ENCODE data around the gene CDK5. TPM values are rescaled to one million over a fixed set of nuclear protein-coding genes. Genes with fewer than 3 reads are reported as not detected.

The CDK5 gene
- total RNA-seq, 1 donor from 2014 or later = 7.5 TPM

- CTCF ChIA-PET = no interaction called here
- Mint-ChIP-seq H3K4me1 (peaks cover 3% of the 10 kb centered on the region), H3K27ac (no peak overlapping the region), H3K27me3 (no peaks in the 10 kb centered on the region), H3K9me3 (no peaks in the 10 kb centered on the region), H3K4me3 (no peak overlapping the region), H3K36me3 (ENCODE audit: low read depth) (peaks cover 55% of the 10 kb centered on the region)
- intact Hi-C loops (cut with micrococcal nuclease) = no loop called here
- POLR2A ChIA-PET = no interaction called here
- DNase-seq = no peak
- ATAC-seq (ENCODE audit: low read depth) = no peak
- TF ChIP-seq CTCF (IDR thresholded peaks at IDR 0.05) = no peak
These were observed 8.7 kb upstream of the CDK5 start for GRCh38 chr7:151066273-151066974.

- Mint-ChIP-seq H3K27me3 (no peaks in the 10 kb centered on the region), H3K4me1 (peaks cover 12% of the 10 kb centered on the region), H3K36me3 (ENCODE audit: low read depth) (peaks cover 48% of the 10 kb centered on the region), H3K9me3 (no peaks in the 10 kb centered on the region), H3K27ac (no peak overlapping the region), H3K4me3 (no peak overlapping the region)
- no peak for TF ChIP-seq CTCF (IDR thresholded peaks at IDR 0.05)
- DNase-seq (no peak), ATAC-seq (ENCODE audit: low read depth) (no peak)
- intact Hi-C loops (cut with micrococcal nuclease) = no loop called here
- ChIA-PET CTCF (no interaction called here), POLR2A (no interaction called here)
These were observed 7.8 kb upstream of the CDK5 start for GRCh38 chr7:151065516-151065915.

GRCh38 chr7:151064993-151065392, 7.3 kb upstream of the CDK5 start:
- no peak overlapping the region for H3K4me3 Mint-ChIP-seq
- no peak for TF ChIP-seq CTCF (IDR thresholded peaks at IDR 0.05)
- ChIA-PET CTCF (no interaction called here), POLR2A (no interaction called here)
- peaks cover 17% of the 10 kb centered on the region for H3K4me1 Mint-ChIP-seq
- no peak for DNase-seq
- H3K36me3 Mint-ChIP-seq (ENCODE audit: low read depth) = peaks cover 42% of the 10 kb centered on the region
- intact Hi-C loops (cut with micrococcal nuclease) = no loop called here
- no peaks in the 10 kb centered on the region for H3K27me3 Mint-ChIP-seq
- no peak for ATAC-seq (ENCODE audit: low read depth)
- no peaks in the 10 kb centered on the region for H3K9me3 Mint-ChIP-seq
- no peak overlapping the region for H3K27ac Mint-ChIP-seq

- Mint-ChIP-seq H3K36me3 (ENCODE audit: low read depth) (peaks cover 39% of the 10 kb centered on the region), H3K4me3 (no peak overlapping the region), H3K27ac (no peak overlapping the region), H3K9me3 (no peaks in the 10 kb centered on the region), H3K4me1 (peaks cover 18% of the 10 kb centered on the region), H3K27me3 (no peaks in the 10 kb centered on the region)
- no peak for DNase-seq
- TF ChIP-seq CTCF (IDR thresholded peaks at IDR 0.05) = no peak
- ATAC-seq (ENCODE audit: low read depth) = no peak
- ChIA-PET CTCF (no interaction called here), POLR2A (interaction anchor here (0.6 kb wide), 1 partner anchor 51 kb away, joined by 6 read pairs; no protein-coding TSS in a partner anchor)
- intact Hi-C loops (cut with micrococcal nuclease) = no loop called here
These were observed 6.8 kb upstream of the CDK5 start for GRCh38 chr7:151064454-151064853.

GRCh38 chr7:151063212-151063561, 5.5 kb upstream of the CDK5 start:
- no peak overlapping the region for H3K27ac Mint-ChIP-seq
- H3K27me3 Mint-ChIP-seq = no peaks in the 10 kb centered on the region
- peaks cover 27% of the 10 kb centered on the region for H3K4me1 Mint-ChIP-seq
- CTCF ChIA-PET = no interaction called here
- DNase-seq (no peak), ATAC-seq (ENCODE audit: low read depth) (no peak)
- TF ChIP-seq CTCF (IDR thresholded peaks at IDR 0.05) = no peak
- peaks cover 38% of the 10 kb centered on the region for H3K36me3 Mint-ChIP-seq (ENCODE audit: low read depth)
- intact Hi-C loops (cut with micrococcal nuclease) = no loop called here
- H3K4me3 Mint-ChIP-seq = no peak overlapping the region
- POLR2A ChIA-PET = interaction anchor here (0.6 to 0.9 kb wide), 3 partner anchors 17 to 814 kb away, joined by 3 read pairs; partner anchors contain the start of genes FASTK and PRKAG2
- no peaks in the 10 kb centered on the region for H3K9me3 Mint-ChIP-seq

Data from activated B cell treated with CpG ODN at 0.5 μM for 24 hours (primary cell).